Stimulated activated CD8-positive, alpha-beta memory T cell treated with anti-CD3 and anti-CD28 coated beads, Interleukin-15, amount 100 ng/mL, for 24 hours (primary cell): ENCODE data around the gene TFR2.

Source experiments
- DNase-seq: peaks from one replicate; pipeline ENCODE4 v3.0.0-alpha.2; 2020; ENCODE audit warnings: low read depth

The TFR2 gene

DNA sequence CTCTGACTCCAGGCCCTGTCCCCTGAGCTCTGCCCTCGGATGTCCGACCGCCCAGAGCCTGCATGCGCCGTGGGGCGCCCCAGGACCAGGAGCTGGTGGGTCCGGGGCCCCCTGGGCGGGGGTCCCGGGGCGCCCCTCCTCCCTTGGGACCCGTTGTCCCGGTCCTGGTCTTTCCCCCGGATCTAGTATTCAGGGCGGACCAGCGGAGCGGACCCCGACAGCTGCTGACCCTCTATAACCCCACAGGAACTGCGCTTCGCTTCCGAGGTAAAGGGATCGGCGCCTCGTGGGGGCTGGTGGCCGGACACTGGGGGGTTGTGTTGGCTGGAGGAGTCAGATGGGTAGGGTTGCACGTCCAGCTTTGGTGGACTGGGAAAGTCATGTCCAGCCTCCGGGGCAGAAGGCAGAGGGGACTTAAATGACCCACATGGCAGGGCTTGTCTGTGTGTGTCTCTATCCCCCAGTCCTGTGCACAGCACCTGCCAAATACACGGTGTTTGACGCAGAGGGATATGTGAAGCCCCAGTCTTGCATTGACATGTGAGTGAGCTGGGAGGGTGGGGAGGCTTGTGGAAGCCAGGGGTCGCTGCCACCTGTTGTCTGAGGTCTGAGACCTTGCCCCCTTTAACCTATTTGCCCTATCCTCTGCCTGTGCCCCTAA, 28.5 kb downstream of the TFR2 start:
- DNase-seq = no peak

DNA sequence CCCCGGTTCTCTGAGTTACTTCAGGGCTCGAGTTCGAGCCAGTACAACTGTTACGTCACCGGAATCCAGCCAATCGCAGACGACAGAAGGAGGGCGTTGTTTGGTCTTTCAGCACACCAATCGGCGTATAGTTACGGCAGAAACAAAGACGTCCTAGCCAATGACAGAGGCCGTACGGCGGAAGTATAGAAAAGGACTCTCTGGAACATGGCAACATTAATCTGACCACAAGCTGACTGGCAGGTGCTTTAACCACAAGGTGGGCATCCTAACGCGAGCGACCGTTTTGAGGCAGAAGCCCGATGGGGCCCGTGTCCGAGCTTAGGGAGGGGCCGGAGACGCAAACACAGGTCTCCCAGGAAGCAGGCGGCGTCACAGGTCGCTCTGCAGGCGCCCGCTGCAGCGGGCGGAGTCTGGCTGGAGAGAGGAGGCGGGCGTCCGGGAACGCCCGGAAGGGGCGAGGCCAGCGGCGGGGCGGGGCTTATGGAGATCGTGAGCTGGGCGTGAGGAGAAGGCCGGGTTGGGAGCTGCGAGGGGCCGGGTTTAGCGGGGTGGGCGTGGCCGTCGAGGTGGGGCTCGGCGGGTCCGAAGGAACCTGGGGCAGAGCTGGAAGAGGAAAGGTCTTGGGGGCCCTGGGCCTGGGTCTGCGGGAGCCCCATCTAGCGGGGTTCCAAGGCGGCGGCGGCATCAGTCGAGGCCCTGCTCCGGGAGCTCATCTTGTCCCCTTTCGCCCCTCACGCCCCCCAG, 29.2 kb downstream of the TFR2 start, which contains the start of gene MOSPD3:
TSS of gene MOSPD3 (plus strand) at position 558 of the 747 bp plus-strand sequence. CDS start 252 bp downstream, outside the sequence.
- DNase-seq = peak; percentile 96

DNA sequence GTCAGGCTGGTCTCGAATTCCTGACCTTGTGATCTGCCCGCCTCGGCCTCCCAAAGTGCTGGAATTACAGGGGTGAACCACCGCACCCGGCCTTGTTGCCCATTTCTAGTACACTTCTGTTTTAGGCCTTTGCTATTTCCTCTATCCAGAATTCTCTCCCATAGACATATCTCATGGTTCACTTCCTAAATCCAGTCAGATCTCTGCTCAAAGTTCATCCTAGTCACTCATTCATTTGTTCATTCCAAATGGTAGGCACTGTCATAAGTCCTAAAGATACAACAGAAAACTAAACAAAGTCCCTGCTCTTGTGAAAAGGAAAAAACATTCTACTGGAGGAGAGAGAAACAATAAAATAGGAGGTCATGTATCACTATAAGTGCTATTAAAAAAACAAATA, 31.4 kb downstream of the TFR2 start:
- DNase-seq = no peak

DNA sequence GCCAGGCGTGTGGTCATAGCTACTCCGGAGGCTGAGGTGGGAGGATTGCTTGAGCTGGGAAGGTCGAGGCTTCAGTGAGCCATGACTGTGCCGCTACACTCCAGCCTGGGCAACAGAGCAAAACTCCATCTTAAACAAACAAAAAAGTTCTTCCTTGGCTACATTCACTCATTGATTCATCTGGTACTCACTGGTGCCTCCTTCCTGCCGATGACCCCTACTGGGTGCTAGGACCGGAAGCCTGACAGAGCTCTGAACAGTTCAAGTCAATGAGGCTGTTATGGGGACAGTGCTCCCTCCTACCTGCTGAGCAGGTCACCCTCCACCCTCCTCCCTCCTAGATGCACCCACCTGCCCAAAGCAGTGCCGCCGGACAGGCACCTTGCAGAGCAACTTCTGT, 34.2 kb downstream of the TFR2 start:
- DNase-seq = no peak

DNA sequence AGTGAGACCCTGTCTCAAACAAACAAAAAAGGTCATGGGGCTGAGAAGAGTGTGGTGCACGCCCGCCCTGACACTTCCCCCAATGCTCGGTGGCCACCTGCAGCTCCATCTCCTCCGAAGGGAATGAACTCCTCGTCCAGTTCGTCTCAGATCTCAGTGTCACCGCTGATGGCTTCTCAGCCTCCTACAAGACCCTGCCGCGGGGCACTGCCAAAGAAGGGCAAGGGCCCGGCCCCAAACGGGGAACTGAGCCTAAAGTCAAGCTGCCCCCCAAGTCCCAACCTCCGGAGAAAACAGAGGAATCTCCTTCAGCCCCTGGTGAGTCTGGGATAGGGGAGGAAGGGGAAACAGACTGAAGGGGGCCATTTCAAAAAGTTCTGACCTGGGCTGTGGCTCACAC, 35.0 kb downstream of the TFR2 start:
- no peak for DNase-seq

DNA sequence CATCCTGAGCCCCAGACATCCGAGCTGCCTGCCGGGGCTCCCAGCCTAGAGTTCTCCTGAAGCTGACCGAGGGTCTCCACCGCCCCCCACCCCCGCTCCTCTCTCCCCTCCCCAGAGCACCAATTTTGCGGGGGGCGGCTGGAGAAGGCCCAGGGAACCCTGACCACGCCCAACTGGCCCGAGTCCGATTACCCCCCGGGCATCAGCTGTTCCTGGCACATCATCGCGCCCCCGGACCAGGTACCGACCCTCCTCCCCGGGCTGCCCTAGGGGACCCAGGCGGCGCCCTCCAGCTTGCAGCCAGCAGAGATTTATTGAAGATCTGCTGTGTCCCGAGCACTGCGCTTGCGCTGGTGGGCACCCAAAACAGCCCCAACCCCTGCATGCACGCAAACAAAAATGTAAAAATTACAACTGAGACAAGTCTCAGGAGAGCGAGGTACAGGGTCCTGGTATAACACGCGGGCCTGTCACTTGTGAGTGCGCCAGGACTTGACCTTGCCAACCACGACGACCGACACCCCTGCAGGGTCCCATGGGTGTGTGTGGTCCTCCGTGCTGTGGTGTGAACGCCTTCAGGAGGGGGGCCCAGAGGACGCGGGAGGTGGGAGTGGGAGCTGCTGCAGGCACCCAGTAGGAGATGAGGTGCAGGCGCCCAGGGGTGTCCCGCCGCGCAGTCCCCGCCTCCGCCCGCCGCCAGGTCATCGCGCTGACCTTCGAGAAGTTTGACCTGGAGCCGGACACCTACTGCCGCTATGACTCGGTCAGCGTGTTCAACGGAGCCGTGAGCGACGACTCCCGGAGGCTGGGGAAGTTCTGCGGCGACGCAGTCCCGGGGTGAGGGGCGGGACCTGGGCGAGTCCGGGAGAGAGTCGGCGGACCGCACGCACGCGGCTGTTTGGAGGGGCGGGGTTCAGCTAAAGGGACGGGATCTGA, 36.1 kb downstream of the TFR2 start:
- DNase-seq = no peak

DNA sequence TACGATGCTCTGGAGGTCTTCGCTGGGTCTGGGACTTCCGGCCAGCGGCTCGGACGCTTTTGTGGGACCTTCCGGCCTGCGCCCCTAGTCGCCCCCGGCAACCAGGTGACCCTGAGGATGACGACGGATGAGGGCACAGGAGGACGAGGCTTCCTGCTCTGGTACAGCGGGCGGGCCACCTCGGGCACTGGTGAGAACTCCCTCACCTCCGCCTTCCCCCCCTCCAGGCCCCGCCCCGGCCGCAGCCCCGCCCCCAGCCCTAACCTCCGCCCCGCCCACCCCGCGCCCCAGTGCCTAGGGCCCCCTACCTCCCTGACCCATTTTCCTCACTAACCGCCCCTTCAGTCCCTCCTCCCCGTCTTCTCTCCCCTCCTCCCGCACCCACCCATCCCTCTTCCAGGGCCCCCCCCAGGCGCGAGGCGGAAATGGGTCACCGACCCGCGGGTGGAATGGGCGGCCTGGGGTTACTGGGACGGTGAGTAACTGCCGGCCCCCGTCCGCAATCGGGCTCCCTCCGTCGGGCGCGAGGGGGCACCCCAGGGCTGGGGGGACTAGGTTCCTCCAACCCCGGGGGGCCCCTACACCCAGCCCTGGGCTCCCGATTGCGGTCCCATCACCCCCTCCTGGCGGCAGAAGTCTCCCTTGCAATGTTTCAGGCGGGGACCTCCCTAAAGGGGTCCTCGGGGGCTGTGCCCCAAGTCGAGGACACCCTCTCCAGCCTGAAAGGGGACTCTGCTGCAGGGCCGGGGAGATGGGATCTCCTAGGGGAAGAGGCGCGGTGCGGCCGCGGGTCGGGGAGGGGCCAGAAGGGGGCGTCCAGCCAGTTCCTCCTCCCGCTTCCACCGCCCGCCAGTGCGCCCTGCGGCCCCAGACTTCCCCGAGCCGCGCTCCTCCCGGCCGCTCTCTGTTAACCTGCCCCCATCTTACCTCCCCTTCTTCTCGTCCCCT, 37.0 kb downstream of the TFR2 start:
- DNase-seq = peak; percentile 41

DNA sequence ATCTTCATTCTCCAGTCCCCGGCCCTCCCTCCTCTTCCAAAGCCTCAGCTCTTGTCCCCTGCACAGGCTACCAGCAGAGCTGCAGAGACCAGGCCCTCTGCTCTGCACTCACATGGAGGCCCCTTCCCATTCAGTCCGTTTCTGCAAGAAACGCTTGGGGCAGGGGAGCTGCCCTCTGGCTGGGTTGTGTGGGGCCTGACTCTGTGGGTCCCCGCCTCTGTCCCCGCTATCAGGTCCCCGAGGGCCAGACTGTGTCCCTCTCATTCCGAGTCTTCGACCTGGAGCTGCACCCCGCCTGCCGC, 37.7 kb downstream of the TFR2 start:
- DNase-seq = no peak

DNA sequence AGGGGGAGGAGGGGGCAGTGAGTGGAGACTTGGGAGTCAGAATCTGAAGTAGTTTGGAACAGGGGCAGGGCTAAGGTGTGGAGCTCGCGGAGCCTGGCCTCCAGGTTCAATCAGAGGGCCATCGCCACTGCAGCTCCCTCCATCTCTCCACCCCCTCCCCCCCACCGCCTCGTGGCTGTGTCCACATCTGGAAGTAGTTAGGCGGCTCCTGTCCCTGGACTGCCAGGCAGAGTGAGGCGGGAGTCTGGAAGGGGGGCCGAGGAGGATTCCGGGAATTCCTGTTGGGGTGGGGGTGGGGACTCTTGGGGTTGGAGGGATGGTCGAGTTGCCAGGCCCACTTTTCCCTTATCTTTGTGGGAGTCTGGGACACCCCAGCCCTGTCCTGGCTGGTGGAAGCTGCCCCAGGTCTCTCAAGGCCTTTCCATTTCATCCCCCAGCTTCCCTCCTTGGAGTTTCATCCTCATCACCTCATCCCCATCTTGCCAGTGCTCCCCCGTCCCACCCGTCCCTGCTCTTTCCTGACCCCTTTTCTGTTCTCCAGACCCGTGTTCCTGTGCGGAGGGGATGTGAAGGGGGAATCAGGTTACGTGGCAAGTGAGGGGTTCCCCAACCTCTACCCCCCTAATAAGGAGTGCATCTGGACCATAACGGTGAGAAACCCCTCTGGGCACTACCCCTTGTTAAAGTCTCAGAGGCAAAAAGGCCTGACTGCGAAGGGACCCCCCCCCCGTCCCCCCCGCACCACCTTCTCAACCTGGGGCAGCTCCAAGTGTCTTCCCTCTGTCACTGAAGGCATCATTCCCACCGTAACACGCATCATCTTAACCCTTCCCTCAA, 38.2 kb downstream of the TFR2 start:
- no peak for DNase-seq

DNA sequence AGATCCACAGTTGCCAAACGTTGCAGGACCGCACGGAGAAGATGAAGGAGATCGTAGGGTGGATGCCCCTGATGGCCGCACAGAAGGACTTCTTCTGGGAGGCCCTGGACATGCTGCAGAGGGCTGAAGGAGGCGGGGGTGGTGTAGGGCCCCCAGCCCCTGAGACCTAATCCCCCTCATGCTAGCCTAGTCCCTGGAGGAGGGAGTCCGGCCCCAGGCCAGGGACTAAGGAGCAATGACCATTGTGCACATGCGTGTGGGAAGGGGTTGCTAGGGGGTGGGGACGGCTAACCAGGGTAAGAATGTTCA, 40.7 kb downstream of the TFR2 start:
- DNase-seq = no peak

DNA sequence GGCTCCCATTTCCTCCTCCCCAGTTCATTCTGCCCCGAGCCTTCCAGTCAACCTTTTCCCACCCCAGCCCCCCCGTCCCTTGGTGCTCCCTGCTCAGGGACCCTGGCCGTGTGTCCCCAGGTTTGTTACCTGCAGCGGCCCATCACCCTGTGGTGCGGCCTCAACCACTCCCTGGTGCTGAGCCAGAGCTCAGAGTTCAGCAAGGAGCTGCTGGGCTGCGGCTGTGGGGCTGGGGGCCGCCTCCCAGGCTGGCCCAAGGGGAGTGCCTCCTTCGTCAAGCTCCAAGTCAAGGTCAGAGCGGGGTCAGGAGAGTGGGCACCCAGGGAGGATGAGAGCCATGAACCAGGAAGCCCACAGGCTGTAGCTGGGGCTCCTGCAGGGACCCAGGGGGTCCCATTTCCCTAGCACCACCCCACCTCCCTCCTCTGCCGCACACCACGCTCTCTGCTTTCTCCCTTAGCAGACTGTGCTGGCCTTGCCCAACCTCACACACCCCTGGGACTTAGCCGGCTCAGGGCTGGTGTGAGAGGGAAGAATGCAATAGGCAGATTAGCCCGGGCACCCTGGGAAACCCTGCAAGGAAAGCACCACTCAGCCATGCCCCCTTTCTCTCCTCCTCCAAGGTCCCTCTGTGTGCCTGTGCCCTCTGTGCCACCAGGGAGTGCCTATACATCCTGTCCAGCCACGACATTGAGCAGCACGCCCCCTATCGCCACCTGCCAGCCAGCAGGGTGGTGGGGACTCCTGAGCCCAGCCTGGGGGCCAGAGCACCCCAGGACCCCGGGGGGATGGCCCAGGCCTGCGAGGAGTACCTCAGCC, 41.2 kb downstream of the TFR2 start:
- DNase-seq = no peak

DNA sequence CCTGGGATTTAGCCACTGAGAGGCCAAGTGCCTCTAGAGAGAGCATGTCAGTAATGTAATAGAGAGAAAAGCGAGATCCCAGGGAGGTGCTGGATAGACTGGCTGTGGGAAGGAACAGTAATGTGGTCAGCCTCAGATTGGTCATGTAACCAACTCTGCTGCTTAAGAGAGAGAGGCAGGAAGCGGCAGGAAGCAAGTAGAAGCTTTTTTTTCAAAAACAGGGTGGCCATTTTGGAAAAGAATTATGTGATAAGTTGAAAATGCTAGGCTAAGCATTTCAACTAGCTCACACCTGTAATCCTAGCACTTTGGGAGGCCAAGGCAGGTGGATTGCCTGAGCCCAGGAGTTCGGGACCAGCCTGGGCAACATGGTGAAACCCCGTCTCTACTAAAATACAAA, 42.9 kb downstream of the TFR2 start:
- DNase-seq = no peak

DNA sequence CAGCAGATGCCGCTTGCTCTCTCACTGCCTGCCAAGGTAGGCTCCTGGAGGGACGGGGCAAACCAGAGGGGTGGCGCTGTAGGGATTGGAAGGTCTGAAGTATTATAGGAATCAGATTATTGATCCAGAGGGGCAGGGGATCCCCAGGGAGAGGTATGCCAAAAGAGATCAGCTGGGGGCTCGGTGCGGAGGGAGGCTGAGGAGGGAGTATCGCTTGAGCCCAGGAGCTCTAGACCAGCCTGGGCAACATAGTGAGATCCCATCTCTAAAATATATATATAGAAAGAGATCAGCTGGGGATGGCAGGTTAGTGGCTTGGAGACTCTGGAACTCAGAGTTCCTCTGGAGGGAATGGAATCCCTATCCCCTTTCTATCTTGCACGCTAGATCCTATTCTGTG, 46.2 kb downstream of the TFR2 start:
- DNase-seq = no peak

DNA sequence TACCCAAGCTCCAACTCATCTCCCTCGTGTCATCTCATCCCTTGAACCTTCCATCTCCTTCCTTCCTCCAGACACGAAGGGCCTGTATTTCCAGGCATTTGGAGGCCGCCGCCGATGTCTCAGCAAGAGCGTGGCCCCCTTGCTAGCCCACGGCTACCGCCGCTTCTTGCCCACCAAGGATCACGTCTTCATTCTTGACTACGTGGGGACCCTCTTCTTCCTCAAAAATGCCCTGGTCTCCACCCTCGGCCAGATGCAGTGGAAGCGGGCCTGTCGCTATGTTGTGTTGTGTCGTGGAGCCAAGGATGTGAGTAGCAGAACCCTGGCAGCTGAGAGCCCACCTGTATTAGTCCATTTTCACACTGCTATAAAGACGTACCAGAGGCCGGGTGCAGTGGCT, 49.8 kb downstream of the TFR2 start:
- no peak for DNase-seq

DNA sequence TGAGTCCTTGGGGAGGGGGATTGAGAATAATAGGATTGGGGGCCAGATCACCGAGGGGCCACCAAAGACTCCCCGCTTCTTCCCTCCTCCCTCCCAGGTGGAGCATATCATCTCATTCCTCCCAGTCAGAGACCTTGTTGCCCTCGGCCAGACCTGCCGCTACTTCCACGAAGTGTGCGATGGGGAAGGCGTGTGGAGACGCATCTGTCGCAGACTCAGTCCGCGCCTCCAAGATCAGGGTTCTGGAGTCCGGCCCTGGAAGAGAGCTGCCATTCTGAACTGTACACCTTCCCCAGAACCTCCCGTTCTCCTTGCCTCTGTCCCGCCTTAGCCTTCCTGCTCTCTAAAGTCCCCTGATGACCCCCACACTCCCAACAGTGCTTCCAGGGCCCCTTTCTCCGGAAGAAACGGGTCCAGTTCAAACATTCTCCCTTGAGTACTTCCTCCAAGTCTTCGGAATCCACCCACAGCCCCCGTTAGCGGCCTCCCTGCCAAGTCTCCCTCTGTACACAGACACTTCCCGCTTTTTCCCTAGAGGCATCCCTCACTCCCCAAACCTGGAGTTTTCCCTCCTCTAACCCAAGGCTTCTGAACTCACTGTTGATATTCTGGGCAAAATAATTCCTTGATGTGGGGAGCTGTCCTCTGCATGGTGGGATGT, 51.1 kb downstream of the TFR2 start:
- no peak for DNase-seq

DNA sequence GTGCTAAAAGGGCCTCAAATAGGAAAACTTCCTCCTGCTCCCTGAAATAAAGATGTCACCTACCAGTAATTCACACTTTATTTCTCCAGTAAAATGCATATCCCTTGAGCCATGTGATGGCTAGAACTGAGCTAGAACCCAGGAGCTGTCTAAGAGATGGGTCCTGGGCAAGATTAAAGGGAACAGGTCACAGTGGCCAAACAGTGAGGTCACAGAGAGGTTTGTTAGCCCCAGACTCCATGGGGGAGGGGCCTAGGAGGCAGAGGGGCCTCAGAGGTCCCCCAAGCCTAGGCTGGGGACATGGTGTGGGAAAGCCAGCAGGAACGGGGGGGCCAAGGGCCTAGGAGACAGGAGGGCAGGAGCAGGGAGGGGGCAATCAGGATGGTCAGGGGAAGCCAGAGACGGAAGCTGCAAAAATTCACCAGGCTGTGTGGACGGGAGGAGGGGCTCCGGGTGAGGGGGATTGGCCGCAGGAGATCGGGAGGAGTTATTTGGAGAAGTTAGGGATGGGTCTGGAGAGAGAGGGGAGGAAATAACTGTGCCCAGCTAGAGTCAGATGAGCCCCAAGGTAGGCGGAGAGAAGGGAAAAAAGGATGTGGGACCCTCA, 51.9 kb downstream of the TFR2 start:
- no peak for DNase-seq

DNA sequence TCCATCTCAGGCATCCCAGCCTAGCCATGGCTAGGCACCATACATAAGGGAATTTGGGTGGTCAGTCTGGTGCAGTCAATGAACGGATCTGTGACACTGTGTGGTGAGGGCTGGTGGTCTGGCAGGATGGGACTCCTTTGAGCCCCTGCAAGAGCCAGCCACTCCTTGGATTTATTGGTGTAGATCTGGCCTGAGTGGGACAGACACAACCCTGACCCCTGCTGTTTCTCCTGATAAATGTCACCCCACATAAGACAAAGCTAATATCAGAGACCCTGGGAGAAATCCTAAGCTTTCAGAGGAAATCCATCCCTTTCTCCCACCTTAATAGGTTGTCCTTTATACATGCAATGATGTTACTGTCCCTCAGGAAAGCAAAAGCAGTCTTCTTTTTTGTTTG, 52.9 kb downstream of the TFR2 start:
- DNase-seq = no peak

DNA sequence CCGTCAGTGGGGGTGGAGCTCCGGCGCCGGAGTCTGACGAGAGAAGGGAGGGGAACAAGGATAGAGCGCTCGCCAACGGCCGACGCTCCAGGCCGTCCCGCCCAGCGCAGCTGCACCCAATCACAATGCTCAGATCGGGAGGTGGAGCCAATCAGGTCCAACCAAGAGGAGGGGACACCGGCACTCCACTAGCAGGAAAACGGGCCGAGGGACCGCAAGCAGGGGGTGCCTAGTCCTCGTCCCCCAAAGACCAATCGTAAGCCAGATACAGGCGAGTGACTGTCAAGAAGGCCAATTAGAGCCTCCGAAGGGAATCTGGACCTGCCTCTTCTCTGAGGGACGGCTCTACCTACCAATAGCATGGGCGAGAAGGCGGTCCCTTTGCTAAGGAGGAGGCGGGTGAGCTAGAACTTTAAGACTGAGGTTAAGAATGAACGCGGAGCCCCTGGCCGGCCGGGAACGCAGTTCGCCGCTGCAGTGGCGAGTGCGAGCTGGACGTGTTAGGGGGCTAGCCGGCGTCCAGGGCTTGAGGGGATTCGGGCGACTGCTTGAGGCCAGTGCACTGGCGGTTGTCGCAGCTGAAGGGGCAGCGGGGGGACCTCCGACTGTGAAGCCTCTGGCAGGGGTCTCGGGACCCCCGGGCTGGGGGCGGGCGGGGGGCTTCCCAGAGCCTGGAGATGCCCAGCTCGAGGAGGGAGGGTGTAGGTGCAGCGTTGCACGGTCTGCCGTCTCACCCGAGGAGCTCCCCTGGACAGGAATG, 54.9 kb downstream of the TFR2 start, which contains the start of gene FBXO24:
TSS of gene FBXO24 (plus strand) at position 63 of the 760 bp plus-strand sequence. CDS start at position 361, 298 bp downstream.
- peak; percentile 91 for DNase-seq
